Measurements from ENCODE around the gene TMED10.

- TF ChIP-seq CTCF (IDR thresholded peaks at IDR 0.05; ENCODE audit: low read depth, low read length) (no peak), EZH2phosphoT487 (IDR thresholded peaks at IDR 0.05; ENCODE audit: low read depth) (no peak)
These were observed 13.6 kb upstream of the TMED10 start for GRCh38 chr14:75190023-75190422.

All from OCI-LY3 (cell line).